K562 (cell line): Measurements from ENCODE around the gene SIMC1.

Experiments used
- EZH2 ChIP-seq: IDR thresholded peaks from 2 replicates; pipeline ENCODE4 v1.6.1; 2012; ENCODE audit warnings: low read depth, mild to moderate bottlenecking, inconsistent platforms, low read length, borderline replicate concordance
- RBM39 ChIP-seq: fragments of 200-400 bp; formaldehyde crosslinking; optimal IDR thresholded peaks from 2 replicates; pipeline ENCODE3; 2018; ENCODE audit warnings: low read depth, low read length
- VEZF1 ChIP-seq: fragments of 200-800 bp; sonication (Bioruptor generic); IDR thresholded peaks from 2 replicates; pipeline ENCODE4 v1.6.1; 2017; ENCODE audit warnings: missing genetic modification characterization, missing compliant biosample characterization

DNA sequence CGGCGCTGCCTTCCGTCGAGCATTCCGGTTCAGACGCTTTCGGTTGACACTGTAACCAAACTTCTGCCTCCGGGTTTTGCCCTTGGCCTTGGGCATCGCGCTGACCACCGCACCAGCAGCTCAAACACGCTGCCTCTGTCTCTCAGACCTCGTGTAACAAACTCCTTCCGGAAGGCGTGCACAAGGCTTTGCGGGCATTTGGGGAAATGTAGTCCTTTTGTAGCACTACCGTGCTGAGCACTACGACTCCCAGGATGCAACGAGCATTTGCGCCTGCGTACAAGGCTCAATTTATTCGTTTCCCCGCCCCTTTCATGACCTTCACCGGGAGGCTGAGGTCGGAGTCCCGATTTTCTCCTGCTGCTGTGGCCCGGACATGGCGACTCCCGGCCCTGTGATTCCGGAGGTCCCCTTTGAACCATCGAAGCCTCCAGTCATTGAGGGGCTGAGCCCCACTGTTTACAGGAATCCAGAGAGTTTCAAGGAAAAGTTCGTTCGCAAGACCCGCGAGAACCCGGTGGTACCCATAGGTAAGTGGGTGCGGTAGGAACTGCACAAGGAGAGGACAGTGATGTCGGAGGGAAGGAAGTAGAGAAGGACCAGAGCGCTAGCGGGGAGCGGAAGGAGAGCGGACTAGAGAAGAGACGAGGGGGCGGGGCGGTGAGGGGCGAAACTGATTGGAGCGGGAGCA lies 150.4 kb downstream of the SIMC1 start, which contains the start of the genes HIGD2A and NOP16:
- no peak for TF ChIP-seq EZH2
- peak; percentile 29 for TF ChIP-seq RBM39
- TF ChIP-seq VEZF1 (CRISPR knock-in tag): peak; percentile 92
